ENCODE data around the gene NEUROG3. TPM values are rescaled to one million over a fixed set of nuclear protein-coding genes. Genes with fewer than 3 reads are reported as not detected.

NEUROG3 gene, protein sequence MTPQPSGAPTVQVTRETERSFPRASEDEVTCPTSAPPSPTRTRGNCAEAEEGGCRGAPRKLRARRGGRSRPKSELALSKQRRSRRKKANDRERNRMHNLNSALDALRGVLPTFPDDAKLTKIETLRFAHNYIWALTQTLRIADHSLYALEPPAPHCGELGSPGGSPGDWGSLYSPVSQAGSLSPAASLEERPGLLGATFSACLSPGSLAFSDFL
- 0.71 TPM for total RNA-seq
- long read RNA-seq, partial matches to known transcripts = 0 of 2 reads
- long read RNA-seq, other reads (novel, unspliced or antisense) = 0 of 2 reads

DNA sequence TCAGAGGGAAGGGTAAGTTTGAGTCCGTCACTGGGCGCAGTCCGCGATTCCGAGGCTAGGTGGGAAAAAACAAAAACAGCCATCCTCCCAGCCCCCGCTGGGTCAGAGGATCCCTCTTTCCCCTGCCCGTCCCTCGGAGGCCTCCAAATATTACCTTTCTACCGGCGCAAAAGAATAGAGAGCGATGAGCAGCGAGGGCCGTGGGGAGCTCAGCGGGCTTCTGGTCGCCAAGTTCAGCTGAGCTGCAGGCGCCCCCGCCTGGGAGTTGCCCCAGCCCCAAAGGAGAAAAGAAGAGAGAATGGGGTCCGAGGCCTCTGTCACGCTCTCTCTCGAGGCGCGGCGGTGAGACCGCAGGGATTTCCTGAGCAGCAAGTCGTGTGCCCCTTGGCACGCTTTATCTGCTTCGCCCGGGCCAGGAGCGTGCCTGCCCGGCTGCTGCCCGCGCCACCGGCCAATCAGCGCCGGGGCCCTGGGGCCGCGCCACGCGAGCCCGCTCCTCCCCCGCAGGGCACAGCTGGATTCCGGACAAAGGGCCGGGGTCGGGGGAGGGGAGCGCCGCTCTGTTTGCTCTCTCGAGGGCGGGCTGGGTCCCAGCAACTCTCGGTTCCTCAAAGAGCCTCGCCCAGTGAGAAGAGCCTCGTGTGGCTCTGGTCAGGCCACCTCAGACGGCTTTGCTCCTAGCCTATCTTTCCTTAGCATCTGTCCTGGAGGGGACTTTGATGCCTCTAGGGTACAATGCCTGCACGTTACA lies at the start of gene NEUROG3:
Gene NEUROG3, minus strand, starts transcription at position 367 of the 751 bp plus-strand sequence. CDS start 379 bp downstream, outside the sequence.
- no peak for DNase-seq (ENCODE audit: low spot score)

DNA sequence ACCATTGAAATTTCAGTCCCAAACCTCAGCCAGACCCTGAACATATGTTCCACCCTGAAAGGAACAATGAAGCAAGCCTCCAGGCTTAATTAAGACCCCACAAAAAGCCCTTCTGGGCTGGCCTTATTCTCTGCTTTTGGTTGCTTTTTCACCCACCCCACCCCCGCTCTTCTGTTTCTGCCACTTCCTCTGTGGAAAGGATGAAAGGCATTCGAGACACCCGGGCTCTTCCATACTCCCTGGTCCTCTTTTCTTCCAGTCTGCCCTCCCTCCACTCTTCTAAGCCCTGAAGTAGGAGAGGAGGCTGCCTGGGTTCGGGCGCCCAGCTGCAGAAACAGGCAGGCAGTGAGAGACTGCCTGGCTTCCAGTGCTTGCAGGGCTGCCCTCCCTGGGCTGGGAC lies 47.4 kb upstream of the NEUROG3 start:
- DNase-seq (ENCODE audit: low spot score) = no peak

DNA sequence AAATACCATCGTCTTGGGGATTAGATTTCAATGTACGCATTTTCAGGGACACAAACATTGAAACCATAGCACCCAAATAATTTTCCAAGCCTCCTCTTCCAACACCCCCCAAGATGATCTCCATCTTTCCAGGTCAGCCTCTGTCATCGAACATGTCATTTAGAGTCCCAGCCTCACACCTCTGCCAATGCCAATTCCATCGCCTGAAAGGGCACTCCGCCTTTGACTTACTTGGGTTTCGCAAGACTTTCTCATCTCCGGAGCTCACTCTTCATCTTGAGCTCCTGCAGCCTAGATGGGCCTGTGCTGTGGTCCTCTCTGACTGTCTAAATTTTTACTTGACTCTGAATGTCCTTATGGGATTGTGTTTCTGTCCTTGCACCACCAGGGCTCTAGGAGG lies 46.4 kb upstream of the NEUROG3 start:
- no peak for DNase-seq (ENCODE audit: low spot score)

DNA sequence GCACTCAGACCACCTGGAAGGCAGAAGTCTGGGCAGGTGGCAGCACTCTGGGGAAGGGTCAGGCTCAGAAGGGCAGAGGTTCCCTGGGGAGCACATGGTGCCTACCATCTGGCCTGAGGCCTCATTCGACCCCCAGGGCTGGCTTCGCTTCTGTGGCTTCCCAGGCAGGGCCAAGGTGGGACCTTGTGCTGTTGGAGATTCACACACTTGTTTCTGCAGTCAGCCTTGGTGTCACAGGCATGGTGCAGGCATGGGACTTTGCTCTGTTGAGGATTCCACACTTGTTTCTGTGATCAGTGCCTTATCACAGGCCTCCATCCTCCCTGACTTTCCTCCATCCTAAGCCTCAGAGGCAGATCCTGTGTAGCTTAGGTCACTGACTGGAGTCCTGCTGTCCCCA lies 45.5 kb upstream of the NEUROG3 start:
- DNase-seq (ENCODE audit: low spot score) = no peak

DNA sequence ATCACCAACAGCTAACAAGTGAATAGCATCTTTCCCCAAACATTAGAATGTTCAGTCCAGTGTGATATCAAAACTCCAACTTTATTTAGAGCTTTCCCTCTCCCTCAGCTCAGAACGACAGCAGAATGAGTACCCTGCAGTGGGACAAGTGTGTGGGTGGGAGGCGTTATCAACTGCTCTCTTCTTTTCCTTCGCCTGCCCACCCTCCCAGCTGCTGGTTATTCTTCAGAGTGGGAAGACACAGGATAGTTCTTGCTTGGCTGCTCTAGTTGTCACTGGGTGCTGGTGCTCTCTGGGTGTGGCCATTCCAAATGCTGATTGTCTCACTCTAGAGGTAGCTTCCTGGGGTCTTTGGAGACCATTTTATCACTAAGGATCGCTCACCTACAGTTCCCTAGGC lies 43.1 kb upstream of the NEUROG3 start:
- DNase-seq (ENCODE audit: low spot score) = no peak

DNA sequence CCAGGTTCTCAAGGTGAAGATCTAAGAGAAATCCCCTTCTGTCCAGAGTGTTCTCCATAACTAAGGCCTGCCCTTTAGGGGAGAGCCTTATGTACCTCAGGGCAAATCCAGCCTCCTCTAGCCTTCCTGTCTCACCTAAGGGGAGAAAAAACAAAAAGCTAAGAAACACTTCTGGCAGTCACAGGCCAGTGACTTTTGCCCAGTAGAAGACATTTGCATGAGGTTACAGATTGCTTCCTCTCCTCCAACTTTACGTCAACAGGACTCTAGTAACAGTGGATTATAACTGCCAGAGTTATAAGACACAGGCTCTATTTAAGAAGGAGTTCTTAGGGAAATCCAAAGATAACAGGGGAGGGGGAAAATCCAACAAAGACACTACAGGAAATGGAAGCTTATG lies 40.9 kb upstream of the NEUROG3 start:
- DNase-seq (ENCODE audit: low spot score) = no peak

DNA sequence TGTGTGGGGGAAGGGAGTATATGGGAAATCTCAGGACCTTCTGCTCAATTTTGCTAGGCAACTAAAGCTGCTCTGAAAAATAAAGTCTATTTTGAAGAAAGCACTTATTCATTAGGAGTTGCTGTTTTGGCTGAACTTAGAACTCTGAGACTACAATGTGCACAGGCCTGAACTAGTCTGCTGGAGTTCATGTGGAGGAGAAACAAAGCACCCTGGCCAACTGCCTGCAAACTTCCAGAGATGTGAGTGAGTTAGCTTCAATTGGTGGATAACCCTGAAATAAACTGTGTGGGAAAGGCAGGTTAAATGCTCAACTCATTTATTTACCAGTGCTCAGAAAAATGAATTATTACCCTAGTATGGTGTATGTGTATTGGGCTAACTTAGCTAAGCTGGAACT lies 39.5 kb upstream of the NEUROG3 start:
- DNase-seq (ENCODE audit: low spot score) = no peak

DNA sequence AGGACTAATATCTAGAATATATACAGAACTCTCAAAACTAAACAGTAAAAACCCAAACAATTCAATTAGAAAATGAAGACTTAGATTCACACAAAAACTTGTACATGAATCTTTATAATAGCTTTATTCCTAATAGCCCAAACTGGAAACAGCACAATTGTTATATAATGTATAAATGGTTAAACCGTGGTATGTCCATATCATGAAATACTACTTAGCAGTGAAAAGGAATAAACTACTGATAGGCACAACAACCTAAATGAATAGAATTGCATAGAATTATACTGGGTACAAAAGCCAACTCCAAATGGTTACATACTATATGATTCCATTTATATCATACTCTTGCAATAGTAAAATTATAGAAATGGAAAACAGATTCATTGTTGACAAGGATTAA lies 35.9 kb upstream of the NEUROG3 start:
- no peak for DNase-seq (ENCODE audit: low spot score)

DNA sequence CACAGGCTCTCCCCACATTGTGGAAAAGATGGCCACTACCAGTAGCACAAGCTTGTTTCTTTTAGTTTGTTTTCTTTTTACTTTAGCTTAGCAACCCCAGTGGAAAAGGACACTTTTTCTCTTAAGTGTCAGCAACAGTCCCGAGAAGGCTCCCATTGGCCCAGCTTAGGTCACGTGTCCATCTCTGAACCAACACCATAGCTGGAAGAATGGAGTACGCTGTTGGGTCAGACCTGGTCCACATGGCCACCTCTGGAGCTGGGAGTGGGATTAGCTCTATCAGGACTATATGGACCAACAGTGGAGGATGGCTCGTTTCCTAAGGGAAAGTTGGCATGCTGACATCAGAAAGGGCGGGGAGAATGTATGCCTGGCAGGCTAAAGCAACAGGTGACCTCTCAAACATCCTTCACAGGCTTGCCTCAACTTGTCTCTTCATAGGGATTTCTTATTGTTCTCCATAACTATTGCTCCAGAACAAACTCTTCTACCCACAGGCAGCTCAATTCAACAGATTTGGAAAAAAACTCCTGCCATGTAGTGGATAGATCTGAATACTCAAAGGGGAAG lies 27.6 kb upstream of the NEUROG3 start:
- no peak for DNase-seq (ENCODE audit: low spot score)

DNA sequence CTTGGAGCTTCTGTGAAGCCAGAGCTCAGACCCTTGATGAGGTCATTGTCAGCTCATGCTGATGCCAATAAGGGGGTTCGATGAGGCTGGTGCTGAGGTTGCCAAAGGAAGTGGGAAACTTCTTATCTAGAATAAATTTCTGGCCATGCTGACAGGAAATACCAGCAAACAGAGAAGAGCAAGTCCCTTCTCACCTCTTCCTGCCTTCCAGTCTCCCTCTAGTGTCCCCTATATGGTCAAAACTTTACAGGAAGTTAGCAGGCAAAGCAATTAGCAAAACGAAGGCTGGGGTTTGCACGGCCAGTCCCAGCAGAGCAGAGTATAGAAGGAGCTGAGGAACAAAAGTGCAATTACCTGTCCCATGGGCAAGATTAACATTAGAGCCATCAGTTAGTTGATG lies 15.1 kb upstream of the NEUROG3 start:
- DNase-seq (ENCODE audit: low spot score) = no peak

DNA sequence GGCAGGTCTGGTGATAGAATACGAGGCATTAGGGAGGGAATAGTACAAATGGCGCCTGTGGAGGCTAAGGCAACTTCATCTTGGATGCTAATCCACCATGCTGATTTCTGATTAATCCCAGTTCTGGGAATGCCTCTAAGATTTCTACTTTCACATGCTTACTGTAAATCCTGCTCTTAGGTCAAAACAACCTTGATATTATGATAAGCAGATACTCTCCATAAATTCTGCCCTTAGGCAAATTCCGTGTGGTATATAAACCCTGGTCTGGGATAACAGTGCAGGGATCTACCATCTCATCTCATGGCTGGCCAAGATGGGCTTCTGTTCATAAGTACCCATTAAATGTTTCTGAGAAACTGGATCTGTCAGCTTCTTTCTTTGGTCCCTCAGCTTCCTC lies 11.4 kb upstream of the NEUROG3 start:
- no peak for DNase-seq (ENCODE audit: low spot score)

DNA sequence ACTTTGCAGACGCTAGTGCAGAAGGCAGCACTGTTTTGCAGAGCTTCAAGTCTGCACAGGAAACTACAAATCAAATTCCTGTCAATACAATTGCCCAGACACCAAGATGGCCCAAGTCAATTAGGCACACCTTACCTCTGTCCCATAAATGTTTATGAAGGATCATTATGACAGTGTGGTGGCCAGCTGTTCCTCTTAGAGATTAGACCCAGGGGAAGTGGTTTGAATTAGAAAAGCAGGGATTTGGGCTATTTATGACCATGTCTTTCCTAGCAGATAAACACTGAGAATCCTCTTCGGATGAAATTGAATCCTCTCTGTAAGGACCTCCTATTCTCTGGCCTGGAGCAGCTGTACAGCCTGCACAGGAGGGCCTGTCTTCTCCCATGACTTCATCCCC lies 9.9 kb upstream of the NEUROG3 start:
- no peak for DNase-seq (ENCODE audit: low spot score)

DNA sequence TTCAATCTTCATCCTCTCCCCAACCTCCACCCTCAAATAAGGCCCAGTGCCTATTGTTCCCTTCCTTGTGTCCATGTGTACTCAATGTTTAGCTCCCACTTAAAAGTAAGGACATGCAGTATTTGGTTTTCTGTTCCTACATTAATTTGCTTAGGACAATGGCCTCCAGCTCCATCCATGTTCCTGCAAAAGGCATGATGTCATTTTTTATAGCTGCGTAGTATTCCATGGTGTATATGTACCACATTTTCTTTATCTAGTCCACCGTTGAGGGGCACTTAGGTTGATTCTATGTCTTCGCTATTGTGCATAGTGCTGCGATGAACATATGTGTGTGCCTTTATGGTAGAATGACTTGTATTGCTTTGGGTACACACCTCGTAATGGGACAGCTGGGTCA lies 7.2 kb upstream of the NEUROG3 start:
- no peak for DNase-seq (ENCODE audit: low spot score)

DNA sequence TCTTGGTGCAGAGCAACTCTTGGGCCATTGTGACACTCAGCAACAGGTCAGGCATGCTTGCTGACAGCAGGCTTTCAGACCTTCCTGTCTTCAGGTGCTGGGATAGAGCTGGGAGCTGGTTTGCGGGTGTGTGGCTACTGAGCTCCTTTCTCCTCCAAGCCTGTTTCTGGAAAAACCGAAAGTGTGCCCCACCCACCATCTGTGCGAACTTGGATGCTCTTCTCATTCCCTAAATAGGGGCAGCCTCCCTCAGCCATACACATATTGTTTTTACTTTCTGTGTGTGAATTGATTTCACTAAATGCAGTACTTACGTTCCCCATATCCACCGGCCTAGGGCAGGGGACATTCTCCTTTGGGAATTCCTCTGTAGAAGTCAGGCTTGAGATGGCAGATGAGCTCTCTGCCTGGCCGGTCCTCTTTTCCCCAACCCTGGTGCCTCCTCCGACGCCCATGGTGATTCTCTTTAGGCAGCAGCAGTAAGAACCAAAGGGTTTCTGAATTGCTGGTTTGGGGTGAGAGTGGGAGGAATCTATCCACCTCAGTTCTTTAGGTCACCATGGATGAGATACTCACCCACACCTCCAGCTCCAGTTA lies 6.3 kb upstream of the NEUROG3 start:
- no peak for DNase-seq (ENCODE audit: low spot score)

DNA sequence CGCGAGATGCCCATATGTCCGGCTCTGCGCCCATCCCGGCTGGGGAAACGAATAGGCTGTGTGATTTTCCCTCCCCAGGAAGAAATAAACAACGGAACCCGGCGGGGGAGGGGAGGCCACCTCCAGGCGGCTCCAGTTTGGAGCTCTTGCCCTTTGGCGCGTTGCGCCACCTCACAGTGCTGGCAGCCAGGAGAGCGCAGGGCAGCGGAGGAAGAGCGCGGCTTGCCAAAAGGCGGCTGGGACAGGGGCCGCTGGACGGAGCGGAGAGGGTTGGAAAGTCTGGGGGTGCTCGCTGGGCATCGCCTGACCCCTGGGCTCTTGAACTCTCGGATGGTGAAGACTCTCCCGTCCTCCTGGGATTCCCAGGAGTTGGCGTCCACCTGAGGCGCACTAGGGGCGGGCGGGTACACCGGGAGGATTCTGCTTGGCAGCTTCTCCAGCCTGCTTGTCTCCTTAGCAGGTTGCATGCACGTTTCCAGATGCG lies 5.3 kb upstream of the NEUROG3 start:
- DNase-seq (ENCODE audit: low spot score) = no peak

DNA sequence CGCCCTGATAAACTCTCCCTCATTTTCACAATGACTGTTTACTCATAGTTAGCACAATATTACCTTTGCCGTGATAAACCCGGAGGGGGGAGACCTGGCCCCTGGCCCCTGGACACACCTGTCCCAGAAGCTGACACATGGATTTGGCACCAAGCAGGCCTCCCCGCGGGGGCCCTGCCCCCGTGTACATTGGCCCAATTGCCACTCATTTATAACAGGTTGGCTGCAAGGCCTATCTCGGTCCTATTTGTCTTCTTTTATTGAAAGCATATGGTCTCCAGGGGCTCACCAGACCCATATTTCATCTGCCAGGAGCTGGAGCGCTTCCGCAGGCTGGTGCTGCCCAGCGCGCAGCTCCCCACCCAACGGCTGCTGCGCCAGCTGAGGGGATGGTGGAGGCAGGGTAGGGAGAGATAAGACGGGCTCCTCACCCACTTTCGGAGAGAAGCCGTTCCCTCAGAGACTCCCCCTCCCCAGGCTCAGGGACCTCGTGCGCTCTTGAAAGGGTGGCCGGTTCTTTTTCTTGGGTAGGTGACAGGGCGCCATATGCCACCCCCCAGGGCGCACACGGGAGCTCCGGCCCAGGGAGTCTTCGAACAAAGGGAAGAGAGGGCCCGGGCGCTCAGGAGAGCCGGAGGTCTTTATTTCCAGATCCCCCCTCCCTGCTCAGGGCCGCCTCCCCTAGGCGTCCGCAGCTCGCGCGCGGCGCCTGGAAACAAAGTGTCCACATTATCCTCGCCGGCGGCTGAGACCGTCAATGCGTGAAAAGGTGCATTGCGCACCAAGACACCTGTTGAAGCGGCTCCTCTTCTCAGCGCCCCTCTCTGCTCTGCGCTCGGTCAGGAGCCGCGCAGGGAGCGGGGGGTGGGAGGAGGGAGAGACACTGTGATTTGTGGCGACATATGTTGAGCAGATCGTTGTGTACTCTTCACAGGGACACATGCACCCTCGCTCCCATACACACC lies 4.3 kb upstream of the NEUROG3 start:
- no peak for DNase-seq (ENCODE audit: low spot score)

DNA sequence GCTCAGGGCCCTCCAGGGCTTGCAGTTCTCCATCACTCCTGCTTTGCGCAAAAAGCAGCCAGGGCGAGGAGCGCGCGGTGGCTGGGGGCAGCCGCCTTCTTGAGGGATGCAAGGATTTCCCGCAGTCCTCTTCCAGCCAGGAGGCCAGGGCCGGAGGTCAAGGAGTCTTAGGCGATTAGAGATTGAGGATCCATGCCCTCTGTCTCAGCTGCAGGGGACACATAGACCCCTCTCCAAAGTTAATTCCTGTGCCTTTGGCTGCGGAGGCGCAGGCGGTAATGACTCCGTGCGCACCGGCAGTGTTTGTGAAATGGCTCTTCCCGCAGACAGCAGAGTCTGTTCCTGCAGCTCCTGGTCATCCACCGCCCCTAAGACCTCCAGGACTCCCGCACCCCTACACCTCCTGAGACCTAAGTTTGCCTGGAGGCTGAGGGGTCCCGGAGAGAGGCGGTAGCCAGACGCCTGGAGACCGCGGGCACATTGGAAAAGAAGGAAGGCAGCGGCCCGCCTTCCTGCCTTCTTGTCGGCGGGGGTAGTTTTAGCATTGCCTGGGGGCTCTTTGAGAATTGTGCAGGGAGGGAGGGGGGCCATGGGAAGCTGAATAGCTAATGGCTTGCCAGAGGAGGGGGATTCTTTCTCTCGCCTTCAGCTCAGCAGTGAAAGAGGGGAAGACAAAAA lies 3.3 kb upstream of the NEUROG3 start:
- no peak for DNase-seq (ENCODE audit: low spot score)

DNA sequence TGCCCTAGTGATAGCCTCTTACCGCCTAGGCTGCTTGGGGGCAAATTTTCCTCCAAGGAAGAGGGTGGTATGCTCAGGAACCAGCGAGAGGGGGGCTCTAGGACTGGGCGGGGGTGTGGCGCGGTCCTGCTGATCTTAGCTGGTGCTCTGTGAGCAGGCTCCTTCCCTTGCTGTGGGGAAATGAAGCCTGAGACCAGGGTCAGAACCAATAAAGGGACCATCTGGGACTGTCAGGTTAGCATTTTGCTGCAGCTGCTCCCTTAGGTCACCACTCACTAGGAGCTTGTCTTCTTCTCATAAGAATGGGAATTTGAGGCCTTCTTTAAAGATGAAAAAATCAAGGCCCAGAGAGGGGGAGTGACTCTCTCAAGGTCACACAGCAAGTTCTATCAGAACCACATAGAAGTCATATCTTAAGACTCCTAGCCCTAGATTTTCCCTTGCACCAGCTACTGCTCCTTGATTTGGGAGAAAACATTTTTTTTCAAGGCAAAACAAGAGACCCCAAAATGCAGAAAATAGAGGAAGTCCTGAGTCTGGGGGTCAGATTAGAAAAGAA lies 2.0 kb upstream of the NEUROG3 start:
- DNase-seq (ENCODE audit: low spot score) = no peak

DNA sequence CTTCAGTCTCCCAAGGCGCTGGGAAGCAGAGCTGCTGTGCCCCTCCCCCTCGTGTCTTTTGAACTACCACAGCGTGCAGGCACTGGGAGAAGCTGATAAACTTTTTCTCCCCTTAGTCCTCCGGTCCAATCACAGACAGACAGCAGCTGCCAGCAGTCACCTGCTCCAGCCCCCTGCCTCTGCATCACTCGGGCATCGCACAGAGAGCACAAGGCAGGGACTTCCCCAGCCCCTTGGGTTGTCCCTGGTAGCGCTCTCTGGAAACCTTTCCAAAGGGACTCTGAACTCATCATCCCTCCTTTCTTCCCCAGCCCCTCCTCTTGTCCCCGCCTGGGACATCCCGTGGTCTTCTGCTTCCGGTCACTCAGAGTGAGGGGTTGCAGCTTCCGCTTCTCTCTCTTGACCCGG lies 1.4 kb upstream of the NEUROG3 start:
- no peak for DNase-seq (ENCODE audit: low spot score)

Measured in mesenteric fat pad (tissue), 1 donor.